Karpas-422 (cell line): ENCODE measurements around the gene SEMA3A. TPM values are rescaled to one million over a fixed set of nuclear protein-coding genes. Genes with fewer than 3 reads are reported as not detected.

ENCODE experiments used
- DNase-seq: peaks from one replicate; pipeline ENCODE4 v3.0.0-alpha.2; 2015
- H2AFZ ChIP-seq: fragments of 200-600 bp; sonication (generic); 2 replicates; pipeline ENCODE4 v1.6.1; 2014; ENCODE audit warnings: antibody characterized with exemption, low read length, mixed read lengths
- H3K27ac ChIP-seq: fragments of 200-600 bp; sonication (generic); 2 replicates; pipeline ENCODE4 v1.5.1; 2014; ENCODE audit warnings: mild to moderate bottlenecking, low read length, moderate library complexity
- H3K27me3 ChIP-seq: fragments of 200-600 bp; sonication (generic); 2 replicates; pipeline ENCODE4 v1.6.1; 2014; ENCODE audit warnings: low read length, mixed read lengths
- H3K36me3 ChIP-seq: fragments of 200-600 bp; sonication (generic); 2 replicates; pipeline ENCODE4 v1.6.1; 2014; ENCODE audit warnings: low read length, mixed read lengths; ENCODE audit not compliant: insufficient read depth
- H3K4me1 ChIP-seq: fragments of 200-600 bp; sonication (generic); 2 replicates; pipeline ENCODE4 v1.6.1; 2014; ENCODE audit warnings: mild to moderate bottlenecking, low read length, mixed read lengths
- H3K4me2 ChIP-seq: fragments of 200-600 bp; sonication (generic); 2 replicates; pipeline ENCODE4 v1.6.1; 2014; ENCODE audit warnings: low read length, low read depth, mild to moderate bottlenecking; ENCODE audit not compliant: poor library complexity, severe bottlenecking
- H3K4me3 ChIP-seq: fragments of 200-600 bp; sonication (generic); 2 replicates; pipeline ENCODE4 v1.5.1; 2014; ENCODE audit warnings: mild to moderate bottlenecking, antibody characterized with exemption, low read length, mixed read lengths
- H3K79me2 ChIP-seq: fragments of 200-600 bp; sonication (generic); 2 replicates; pipeline ENCODE4 v1.6.1; 2014; ENCODE audit warnings: mild to moderate bottlenecking, low read length, mixed read lengths
- H3K9ac ChIP-seq: fragments of 200-600 bp; sonication (generic); 2 replicates; pipeline ENCODE4 v1.6.0; 2014; ENCODE audit warnings: low read length
- H3K9me2 ChIP-seq: fragments of 200-600 bp; sonication (generic), shearing (Covaris generic); replicated peaks from 2 replicates; pipeline ENCODE4 v1.6.0; 2014; ENCODE audit warnings: mild to moderate bottlenecking, low read length, moderate library complexity; ENCODE audit not compliant: insufficient read depth
- H3K9me3 ChIP-seq: fragments of 300-700, 200-600 bp; sonication (generic); 2 replicates; pipeline ENCODE4 v1.6.1; 2014; ENCODE audit warnings: low read length, mixed read lengths
- H4K20me1 ChIP-seq: fragments of 200-600 bp; sonication (generic); 2 replicates; pipeline ENCODE4 v1.6.1; 2014; ENCODE audit warnings: mild to moderate bottlenecking, antibody characterized with exemption, low read length, low read depth; ENCODE audit not compliant: insufficient read depth
- total RNA-seq: library from RNA; depleted of rRNA; stranded (reverse); fragments of >200 nt; shearing (Covaris generic); gene quantifications from 2 replicates; pipeline ENCODE4 v1.2.3, GENCODE V29; 2014; ENCODE audit warnings: low replicate concordance

SEMA3A gene
- total RNA-seq, 1 experiment from 2014 or later = not detected

DNA sequence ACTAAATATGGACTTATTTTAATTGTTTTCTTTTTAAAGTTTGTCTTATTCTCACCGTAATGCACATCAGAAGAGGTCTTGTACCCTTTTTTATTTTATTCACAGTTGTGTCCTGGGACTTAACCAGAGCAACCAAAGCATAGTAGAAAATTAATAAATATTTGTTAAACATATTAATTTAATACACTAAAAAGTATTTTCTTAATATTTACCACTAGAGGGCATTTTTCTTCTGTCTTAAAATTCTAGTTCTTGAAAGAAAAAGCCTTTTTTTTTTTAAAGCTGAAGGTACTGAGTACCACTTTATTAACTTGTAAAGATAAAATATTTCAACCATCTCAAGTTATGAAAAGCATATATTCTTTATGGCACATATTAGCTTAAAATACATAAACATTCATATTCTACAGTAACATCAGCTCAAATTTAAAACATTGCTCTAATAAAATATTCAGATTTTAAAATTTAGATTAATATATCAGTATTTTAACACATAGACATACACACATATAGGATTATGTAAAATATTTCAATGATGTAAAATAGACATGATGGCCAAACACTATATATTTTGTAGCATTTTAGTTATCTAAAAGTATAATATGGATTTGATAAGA lies 260.4 kb downstream of the SEMA3A start:
- Histone ChIP-seq H3K9me3 (no peaks in the 10 kb centered on the region), H3K4me2 (no peak overlapping the region), H3K4me3 (no peak overlapping the region), H3K27me3 (no peaks in the 10 kb centered on the region), H3K27ac (no peak overlapping the region), H4K20me1 (no peaks in the 10 kb centered on the region), H3K9ac (no peak overlapping the region), H3K79me2 (no peaks in the 10 kb centered on the region), H2AFZ (no peak overlapping the region), H3K36me3 (no peaks in the 10 kb centered on the region), H3K4me1 (no peaks in the 10 kb centered on the region), H3K9me2 (no peaks in the 10 kb centered on the region)
- DNase-seq = peak; percentile 44

DNA sequence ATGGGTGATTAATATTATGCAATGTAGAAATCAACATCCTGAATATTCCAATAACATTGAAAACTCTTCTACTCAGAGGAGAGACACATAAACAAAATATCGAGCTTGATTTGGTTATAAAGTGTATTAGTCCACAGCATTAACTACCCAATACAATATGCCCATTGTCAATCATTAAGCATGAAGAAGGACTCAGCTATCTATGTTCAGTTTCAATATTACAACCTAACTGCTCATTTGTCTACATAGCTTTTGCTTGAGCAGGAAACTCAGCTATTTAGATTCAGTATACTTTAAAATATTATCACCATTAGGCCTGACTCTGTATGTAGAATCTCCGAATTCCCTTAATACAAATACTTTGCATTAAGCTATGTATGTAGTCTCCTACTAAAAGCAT lies 262.6 kb downstream of the SEMA3A start:
- H2AFZ ChIP-seq = no peak overlapping the region
- no peak overlapping the region for H3K4me3 ChIP-seq
- peaks cover 9% of the 10 kb centered on the region; the same call in 1 of the 2 replicates for H3K9me3 ChIP-seq
- H4K20me1 ChIP-seq = no peaks in the 10 kb centered on the region
- H3K9me2 ChIP-seq = no peaks in the 10 kb centered on the region
- no peak overlapping the region for H3K9ac ChIP-seq
- no peaks in the 10 kb centered on the region for H3K36me3 ChIP-seq
- H3K79me2 ChIP-seq = no peaks in the 10 kb centered on the region
- DNase-seq = no peak
- H3K4me2 ChIP-seq = no peak overlapping the region
- no peak overlapping the region for H3K27ac ChIP-seq
- no peaks in the 10 kb centered on the region for H3K4me1 ChIP-seq
- no peaks in the 10 kb centered on the region for H3K27me3 ChIP-seq

DNA sequence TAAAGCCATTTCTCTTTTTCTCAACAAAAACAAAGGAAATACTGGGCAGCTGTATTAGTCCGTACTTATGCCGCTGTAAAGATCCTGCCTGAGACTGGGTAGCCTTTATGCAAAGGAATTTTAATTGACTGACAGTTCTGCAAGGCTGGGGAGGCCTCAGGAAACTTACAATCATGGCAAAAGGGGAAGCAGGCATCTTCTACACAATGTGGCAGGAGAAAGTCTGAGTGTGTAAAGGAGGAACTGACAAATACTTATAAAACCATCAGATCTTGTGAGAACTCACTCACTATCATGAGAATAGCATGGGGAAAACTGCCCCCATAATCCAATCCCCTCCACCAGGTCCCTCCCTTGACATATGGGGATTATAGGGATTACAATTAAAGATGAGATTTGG lies 264.3 kb downstream of the SEMA3A start:
- H3K4me1 ChIP-seq = no peaks in the 10 kb centered on the region
- H3K9me2 ChIP-seq = no peaks in the 10 kb centered on the region
- H2AFZ ChIP-seq = no peak overlapping the region
- DNase-seq = no peak
- no peak overlapping the region for H3K4me2 ChIP-seq
- H3K4me3 ChIP-seq = no peak overlapping the region
- peaks cover 15% of the 10 kb centered on the region; the same call in 1 of the 2 replicates for H3K9me3 ChIP-seq
- no peaks in the 10 kb centered on the region for H3K36me3 ChIP-seq
- H3K27ac ChIP-seq = no peak overlapping the region
- no peaks in the 10 kb centered on the region for H4K20me1 ChIP-seq
- no peaks in the 10 kb centered on the region for H3K79me2 ChIP-seq
- no peaks in the 10 kb centered on the region for H3K27me3 ChIP-seq
- H3K9ac ChIP-seq = no peak overlapping the region

DNA sequence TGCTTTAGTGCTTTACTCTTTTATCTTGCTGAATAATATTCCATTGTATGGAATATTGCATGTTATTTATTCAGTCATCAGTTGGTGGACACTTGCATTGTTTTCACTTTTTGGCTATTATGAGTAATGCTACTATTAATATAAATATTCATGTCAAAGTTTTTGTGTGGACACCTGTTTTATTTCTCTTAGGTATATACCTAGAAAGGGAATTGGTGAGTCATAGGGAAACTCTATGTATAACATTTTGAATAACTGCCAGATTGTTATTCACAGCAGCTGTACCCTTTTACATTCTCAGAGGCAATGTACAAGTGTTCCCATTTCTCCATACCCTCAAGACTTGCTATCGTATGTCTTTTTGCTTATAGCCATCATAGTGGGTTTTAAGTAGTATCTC lies 268.7 kb downstream of the SEMA3A start:
- no peaks in the 10 kb centered on the region for H3K79me2 ChIP-seq
- H3K9me2 ChIP-seq = no peaks in the 10 kb centered on the region; the same call in 1 of the 2 replicates
- DNase-seq = no peak
- peaks cover 15% of the 10 kb centered on the region; the same call in 1 of the 2 replicates for H3K9me3 ChIP-seq
- no peaks in the 10 kb centered on the region for H3K4me1 ChIP-seq
- H3K27ac ChIP-seq = no peak overlapping the region
- no peak overlapping the region for H3K4me2 ChIP-seq
- no peaks in the 10 kb centered on the region for H3K27me3 ChIP-seq
- H3K9ac ChIP-seq = no peak overlapping the region
- H4K20me1 ChIP-seq = no peaks in the 10 kb centered on the region
- H3K36me3 ChIP-seq = no peaks in the 10 kb centered on the region
- no peak overlapping the region for H3K4me3 ChIP-seq
- no peak overlapping the region for H2AFZ ChIP-seq

DNA sequence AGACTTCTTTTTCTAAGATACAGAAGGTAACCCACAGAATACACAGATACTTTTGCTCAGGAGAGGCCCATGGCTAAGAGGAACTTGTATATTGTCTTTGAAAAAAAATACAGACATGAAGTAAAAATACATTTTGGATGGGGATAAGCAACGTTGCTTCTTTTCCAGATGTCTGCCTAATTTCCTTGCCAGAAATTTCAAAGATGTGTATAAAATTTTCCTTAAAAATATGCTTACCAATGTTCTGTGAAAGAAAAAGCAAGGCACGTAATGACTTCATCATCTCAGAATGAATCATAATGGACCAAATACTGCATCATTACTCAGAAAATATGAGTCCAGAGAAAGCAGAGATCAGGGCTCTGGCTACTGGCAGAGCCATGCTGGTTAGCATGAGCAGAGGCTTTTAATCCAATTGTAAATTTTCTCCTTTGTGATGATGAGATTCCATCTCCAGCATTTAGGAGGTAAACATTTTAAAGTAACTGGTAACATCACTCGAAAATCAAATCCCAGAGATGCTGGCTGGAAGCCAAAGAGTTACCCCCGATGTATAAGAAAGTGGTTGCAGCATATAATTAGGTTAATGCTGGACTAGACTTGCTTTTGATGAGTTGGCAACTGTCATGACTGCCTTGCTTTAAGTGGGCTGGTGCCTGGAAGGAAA lies 272.5 kb downstream of the SEMA3A start:
- H3K4me1 ChIP-seq = no peaks in the 10 kb centered on the region
- H3K36me3 ChIP-seq = no peaks in the 10 kb centered on the region
- peaks cover 10% of the 10 kb centered on the region; the same call in 1 of the 2 replicates for H3K9me3 ChIP-seq
- no peak overlapping the region for H3K4me3 ChIP-seq
- no peaks in the 10 kb centered on the region; the same call in 1 of the 2 replicates for H3K9me2 ChIP-seq
- H4K20me1 ChIP-seq = no peaks in the 10 kb centered on the region
- H3K27me3 ChIP-seq = no peaks in the 10 kb centered on the region
- H3K27ac ChIP-seq = no peak overlapping the region
- H3K79me2 ChIP-seq = no peaks in the 10 kb centered on the region
- no peak overlapping the region for H3K4me2 ChIP-seq
- H2AFZ ChIP-seq = no peak overlapping the region
- H3K9ac ChIP-seq = no peak overlapping the region
- no peak for DNase-seq

DNA sequence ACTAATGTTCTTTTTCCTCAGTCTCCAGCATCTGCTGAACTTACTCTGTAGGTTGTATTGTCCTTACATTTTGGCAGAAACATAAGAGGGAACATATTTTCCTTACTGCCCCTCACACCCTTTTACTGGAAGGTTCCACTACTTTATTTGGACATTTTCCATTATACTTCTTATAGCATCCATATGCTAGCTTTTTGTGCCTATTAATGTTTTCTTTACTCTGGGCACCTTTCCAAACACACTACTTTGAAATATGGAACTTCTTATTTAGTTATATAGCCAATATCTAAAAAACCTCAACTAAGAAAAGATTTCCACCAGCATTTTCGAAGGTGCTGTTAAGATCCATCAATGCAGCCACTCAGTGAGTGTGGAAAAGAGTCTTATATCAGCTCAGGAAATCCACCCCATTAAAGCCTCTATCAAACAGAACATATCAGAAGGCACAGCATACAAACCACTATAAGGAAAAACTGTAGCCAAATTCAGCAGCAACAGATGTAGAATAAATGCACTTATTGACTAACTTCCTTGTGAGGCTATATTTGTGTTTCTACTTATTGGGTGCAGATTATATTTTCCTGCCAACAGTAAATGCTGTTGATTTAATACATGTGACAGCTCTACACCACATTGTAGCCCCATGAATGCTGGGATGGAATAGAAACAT lies 273.2 kb downstream of the SEMA3A start:
- no peaks in the 10 kb centered on the region for H3K79me2 ChIP-seq
- no peak overlapping the region for H3K27ac ChIP-seq
- no peaks in the 10 kb centered on the region for H3K27me3 ChIP-seq
- no peak for DNase-seq
- H3K4me1 ChIP-seq = no peaks in the 10 kb centered on the region
- no peaks in the 10 kb centered on the region for H4K20me1 ChIP-seq
- no peak overlapping the region for H3K9ac ChIP-seq
- H3K4me3 ChIP-seq = no peak overlapping the region
- no peak overlapping the region for H2AFZ ChIP-seq
- no peaks in the 10 kb centered on the region for H3K36me3 ChIP-seq
- peaks cover 7% of the 10 kb centered on the region; the same call in 1 of the 2 replicates for H3K9me3 ChIP-seq
- no peak overlapping the region for H3K4me2 ChIP-seq
- H3K9me2 ChIP-seq = no peaks in the 10 kb centered on the region; the same call in 1 of the 2 replicates

DNA sequence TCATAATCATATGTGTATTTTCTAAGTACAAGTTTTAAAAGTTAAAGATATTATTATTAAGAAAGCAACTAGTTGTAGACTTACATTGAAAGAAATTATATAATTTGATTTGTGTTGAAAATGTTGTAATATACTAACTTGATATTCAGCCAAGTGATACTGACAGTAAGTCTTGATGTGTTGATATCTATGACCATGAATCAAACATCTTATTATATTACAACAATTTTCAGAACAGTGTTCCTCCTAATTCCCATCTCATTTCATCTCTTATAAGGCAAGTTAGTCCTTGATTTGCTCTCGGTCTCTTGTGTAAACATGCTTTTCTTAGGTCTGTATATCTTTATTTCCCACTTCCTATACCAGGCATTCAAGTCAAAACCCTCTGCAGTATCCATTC lies 276.4 kb downstream of the SEMA3A start:
- no peaks in the 10 kb centered on the region for H3K79me2 ChIP-seq
- H3K9me3 ChIP-seq = peaks cover 17% of the 10 kb centered on the region; the same call in 1 of the 2 replicates
- no peak overlapping the region for H2AFZ ChIP-seq

DNA sequence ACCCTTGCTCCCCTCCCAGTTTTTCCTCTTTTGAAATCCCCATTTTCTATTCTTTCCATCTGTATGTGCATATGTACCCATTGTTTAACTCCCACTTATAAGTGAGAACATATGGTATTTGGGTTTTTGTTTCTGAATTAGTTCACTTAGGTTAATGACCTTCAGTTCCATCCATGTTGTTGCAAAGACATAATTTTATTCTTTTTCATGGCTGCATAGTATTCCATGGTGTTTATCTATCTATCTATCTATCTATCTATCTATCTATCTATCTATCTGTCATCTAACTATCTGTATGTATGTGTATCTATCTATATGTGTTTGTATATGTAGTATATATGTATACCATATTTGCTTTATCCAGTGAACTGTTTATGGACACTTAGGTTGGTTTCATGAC lies 281.4 kb downstream of the SEMA3A start:
- no peak overlapping the region for H2AFZ ChIP-seq
- H3K9ac ChIP-seq = no peak overlapping the region
- H3K4me1 ChIP-seq = no peaks in the 10 kb centered on the region
- H3K36me3 ChIP-seq = no peaks in the 10 kb centered on the region
- H3K4me2 ChIP-seq = no peak overlapping the region
- peaks cover 24% of the 10 kb centered on the region for H3K9me3 ChIP-seq
- H3K79me2 ChIP-seq = no peaks in the 10 kb centered on the region
- no peaks in the 10 kb centered on the region for H4K20me1 ChIP-seq
- no peak for DNase-seq
- no peak overlapping the region for H3K27ac ChIP-seq
- H3K4me3 ChIP-seq = no peak overlapping the region
- H3K27me3 ChIP-seq = no peaks in the 10 kb centered on the region
- no peaks in the 10 kb centered on the region for H3K9me2 ChIP-seq

More for the DNA sequence above, 276.4 kb downstream of the SEMA3A start:
- Histone ChIP-seq H3K27me3 (no peaks in the 10 kb centered on the region), H3K27ac (no peak overlapping the region), H3K9me2 (no peaks in the 10 kb centered on the region; the same call in 1 of the 2 replicates), H3K4me3 (no peak overlapping the region), H3K4me1 (no peaks in the 10 kb centered on the region), H3K9ac (no peak overlapping the region), H3K4me2 (no peak overlapping the region), H4K20me1 (no peaks in the 10 kb centered on the region), H3K36me3 (no peaks in the 10 kb centered on the region)
- DNase-seq = no peak
